Measurements from ENCODE around the gene P2RY8. TPM values are rescaled to one million over a fixed set of nuclear protein-coding genes. Genes with fewer than 3 reads are reported as not detected.
A peak's percentile ranks its signal among the peaks of the same experiment; 100 is the strongest.
"Not testable (repeated sequence)": the region's sequence is repeated elsewhere in the genome, so short reads cannot be mapped to it uniquely, and the experiment has no call there.

P2RY8 gene
- total RNA-seq, 3 donors from 2014 or later, result 14.4 to 22.2 (median 18.4) TPM

GRCh38 chrX:1491248-1491647 lies 45.7 kb downstream of the P2RY8 start:
- Mint-ChIP-seq H3K36me3 (ENCODE audit: insufficient read depth) (peaks cover 31% of the 10 kb centered on the region), H3K4me1 (ENCODE audit: low read depth) (peaks cover 25% of the 10 kb centered on the region)
- not testable (repeated sequence) for H3K9me3 Mint-ChIP-seq; ATAC-seq; H3K4me3 Mint-ChIP-seq; DNase-seq; H3K27me3 Mint-ChIP-seq (ENCODE audit: low read depth)

GRCh38 chrX:1490723-1491122 lies 46.3 kb downstream of the P2RY8 start:
- Mint-ChIP-seq H3K36me3 (ENCODE audit: insufficient read depth) (peaks cover 35% of the 10 kb centered on the region), H3K4me1 (ENCODE audit: low read depth) (peaks cover 21% of the 10 kb centered on the region)
- not testable (repeated sequence) for H3K4me3 Mint-ChIP-seq; H3K27me3 Mint-ChIP-seq (ENCODE audit: low read depth); DNase-seq; H3K9me3 Mint-ChIP-seq; ATAC-seq

- not testable (repeated sequence) for H3K9me3 Mint-ChIP-seq; H3K27me3 Mint-ChIP-seq (ENCODE audit: low read depth); H3K4me3 Mint-ChIP-seq; ATAC-seq; DNase-seq
- H3K36me3 Mint-ChIP-seq (ENCODE audit: insufficient read depth), result peaks cover 35% of the 10 kb centered on the region
- H3K4me1 Mint-ChIP-seq (ENCODE audit: low read depth), result peaks cover 17% of the 10 kb centered on the region
Observed at GRCh38 chrX:1489354-1489753, 47.6 kb downstream of the P2RY8 start.

- peaks cover 35% of the 10 kb centered on the region for H3K36me3 Mint-ChIP-seq (ENCODE audit: insufficient read depth)
- H3K4me3 Mint-ChIP-seq, result no peak overlapping the region
- DNase-seq, result no peak
- H3K27me3 Mint-ChIP-seq (ENCODE audit: low read depth), result no peaks in the 10 kb centered on the region
- ATAC-seq, result no peak
- no peaks in the 10 kb centered on the region for H3K9me3 Mint-ChIP-seq
- H3K4me1 Mint-ChIP-seq (ENCODE audit: low read depth), result peaks cover 20% of the 10 kb centered on the region
Observed at GRCh38 chrX:1488745-1489144, 48.2 kb downstream of the P2RY8 start.

- Mint-ChIP-seq H3K9me3 (no peaks in the 10 kb centered on the region), H3K4me1 (ENCODE audit: low read depth) (peaks cover 20% of the 10 kb centered on the region), H3K4me3 (no peak overlapping the region), H3K27me3 (ENCODE audit: low read depth) (no peaks in the 10 kb centered on the region), H3K36me3 (ENCODE audit: insufficient read depth) (peaks cover 32% of the 10 kb centered on the region)
- DNase-seq, result no peak
- ATAC-seq, result no peak
Observed at GRCh38 chrX:1488141-1488540, 48.8 kb downstream of the P2RY8 start.

- ATAC-seq, result no peak
- Mint-ChIP-seq H3K9me3 (no peaks in the 10 kb centered on the region), H3K36me3 (ENCODE audit: insufficient read depth) (peaks cover 33% of the 10 kb centered on the region), H3K4me1 (ENCODE audit: low read depth) (peaks cover 22% of the 10 kb centered on the region), H3K4me3 (no peak overlapping the region), H3K27me3 (ENCODE audit: low read depth) (no peaks in the 10 kb centered on the region)
- DNase-seq, result no peak
Observed at GRCh38 chrX:1487401-1487800, 49.6 kb downstream of the P2RY8 start.

- Mint-ChIP-seq H3K27me3 (ENCODE audit: low read depth) (no peaks in the 10 kb centered on the region), H3K9me3 (no peaks in the 10 kb centered on the region), H3K36me3 (ENCODE audit: insufficient read depth) (peaks cover 28% of the 10 kb centered on the region), H3K4me1 (ENCODE audit: low read depth) (peaks cover 27% of the 10 kb centered on the region), H3K4me3 (no peak overlapping the region)
- no peak for ATAC-seq
- no peak for DNase-seq
Observed at GRCh38 chrX:1486749-1487361, 50.1 kb downstream of the P2RY8 start.

- Mint-ChIP-seq H3K4me1 (ENCODE audit: low read depth) (peaks cover 34% of the 10 kb centered on the region), H3K9me3 (no peaks in the 10 kb centered on the region), H3K27me3 (ENCODE audit: low read depth) (no peaks in the 10 kb centered on the region), H3K4me3 (no peak overlapping the region), H3K36me3 (ENCODE audit: insufficient read depth) (peaks cover 22% of the 10 kb centered on the region)
- no peak for DNase-seq
- ATAC-seq, result no peak
Observed at GRCh38 chrX:1486177-1486576, 50.8 kb downstream of the P2RY8 start.

GRCh38 chrX:1485033-1485432 lies 52.0 kb downstream of the P2RY8 start:
- Mint-ChIP-seq H3K36me3 (ENCODE audit: insufficient read depth) (peaks cover 26% of the 10 kb centered on the region), H3K27me3 (ENCODE audit: low read depth) (no peaks in the 10 kb centered on the region), H3K4me1 (ENCODE audit: low read depth) (peaks cover 43% of the 10 kb centered on the region), H3K4me3 (no peak overlapping the region), H3K9me3 (no peaks in the 10 kb centered on the region)
- no peak for DNase-seq
- no peak for ATAC-seq

- DNase-seq (no peak), ATAC-seq (no peak)
- H3K9me3 Mint-ChIP-seq, result peaks cover 3% of the 10 kb centered on the region
- no peaks in the 10 kb centered on the region for H3K27me3 Mint-ChIP-seq (ENCODE audit: low read depth)
- no peak overlapping the region for H3K4me3 Mint-ChIP-seq
- H3K4me1 Mint-ChIP-seq (ENCODE audit: low read depth), result peaks cover 47% of the 10 kb centered on the region
- peaks cover 29% of the 10 kb centered on the region for H3K36me3 Mint-ChIP-seq (ENCODE audit: insufficient read depth)
Observed at GRCh38 chrX:1484638-1485019, 52.4 kb downstream of the P2RY8 start.

- peaks cover 53% of the 10 kb centered on the region for H3K4me1 Mint-ChIP-seq (ENCODE audit: low read depth)
- H3K27me3 Mint-ChIP-seq (ENCODE audit: low read depth), result no peaks in the 10 kb centered on the region
- ATAC-seq, result no peak
- H3K9me3 Mint-ChIP-seq, result peaks cover 9% of the 10 kb centered on the region
- DNase-seq, result no peak
- peaks cover 31% of the 10 kb centered on the region for H3K36me3 Mint-ChIP-seq (ENCODE audit: insufficient read depth)
- H3K4me3 Mint-ChIP-seq, result no peak overlapping the region
Observed at GRCh38 chrX:1483843-1484637, 52.9 kb downstream of the P2RY8 start.

- Mint-ChIP-seq H3K4me1 (ENCODE audit: low read depth) (peaks cover 64% of the 10 kb centered on the region), H3K36me3 (ENCODE audit: insufficient read depth) (peaks cover 36% of the 10 kb centered on the region), H3K4me3 (peak overlapping the region; percentile 87)
- not testable (repeated sequence) for H3K27me3 Mint-ChIP-seq (ENCODE audit: low read depth); ATAC-seq; DNase-seq; H3K9me3 Mint-ChIP-seq
Observed at GRCh38 chrX:1482530-1482928, 54.5 kb downstream of the P2RY8 start.

- ATAC-seq (peak; percentile 88 to 93), DNase-seq (peak; percentile 68)
- no peaks in the 10 kb centered on the region for H3K27me3 Mint-ChIP-seq (ENCODE audit: low read depth)
- peaks cover 67% of the 10 kb centered on the region for H3K4me1 Mint-ChIP-seq (ENCODE audit: low read depth)
- H3K9me3 Mint-ChIP-seq, result peaks cover 9% of the 10 kb centered on the region
- H3K4me3 Mint-ChIP-seq, result peak overlapping the region; percentile 87
- H3K36me3 Mint-ChIP-seq (ENCODE audit: insufficient read depth), result peaks cover 35% of the 10 kb centered on the region
Observed at GRCh38 chrX:1481636-1482529, 55.1 kb downstream of the P2RY8 start.

- peaks cover 35% of the 10 kb centered on the region for H3K36me3 Mint-ChIP-seq (ENCODE audit: insufficient read depth)
- no peaks in the 10 kb centered on the region for H3K27me3 Mint-ChIP-seq (ENCODE audit: low read depth)
- H3K9me3 Mint-ChIP-seq, result peaks cover 13% of the 10 kb centered on the region
- peak overlapping the region; percentile 35 for H3K4me3 Mint-ChIP-seq
- ATAC-seq (no peak), DNase-seq (no peak)
- peaks cover 77% of the 10 kb centered on the region for H3K4me1 Mint-ChIP-seq (ENCODE audit: low read depth)
Observed at GRCh38 chrX:1480082-1480785, 56.8 kb downstream of the P2RY8 start.
